Erythroblast (primary cell): ENCODE data around the gene ACP6.

Experiments
- DNase-seq, 2 experiments: peaks; one replicate each; lab custom pipeline; 2025; lab: John Stamatoyannopoulos, UW
- GATA1 ChIP-seq: IDR thresholded peaks from 2 replicates; pipeline ENCODE4 v1.6.1; 2011; ENCODE audit warnings: low read depth, mild to moderate bottlenecking, control low read depth, low read length, moderate library complexity
- POLR2A ChIP-seq: IDR thresholded peaks from 2 replicates; pipeline ENCODE4 v1.6.1; 2011; ENCODE audit warnings: mild to moderate bottlenecking, low read length

The ACP6 gene

DNA sequence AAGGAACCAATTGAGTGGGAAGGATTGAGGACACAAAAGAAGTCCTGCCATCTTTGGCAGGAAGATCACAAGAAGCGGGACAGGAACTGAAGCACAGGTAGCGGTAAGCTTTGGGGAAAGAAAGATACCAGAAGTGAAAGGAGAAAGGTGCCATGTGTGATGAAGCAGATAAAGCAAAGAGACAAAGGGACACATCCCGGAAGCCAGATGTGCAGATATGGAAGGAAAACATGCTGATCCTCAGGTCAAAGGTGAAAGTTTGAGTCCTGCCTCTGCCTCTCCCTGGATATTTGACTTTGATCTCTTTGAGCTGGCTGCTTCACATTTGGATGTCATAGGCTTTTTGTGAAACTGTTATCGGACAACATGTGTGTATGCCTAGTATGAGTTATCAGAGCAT, 34.0 kb downstream of the ACP6 start:
- DNase-seq: no peak
- TF ChIP-seq POLR2A (no peak), GATA1 (no peak)

DNA sequence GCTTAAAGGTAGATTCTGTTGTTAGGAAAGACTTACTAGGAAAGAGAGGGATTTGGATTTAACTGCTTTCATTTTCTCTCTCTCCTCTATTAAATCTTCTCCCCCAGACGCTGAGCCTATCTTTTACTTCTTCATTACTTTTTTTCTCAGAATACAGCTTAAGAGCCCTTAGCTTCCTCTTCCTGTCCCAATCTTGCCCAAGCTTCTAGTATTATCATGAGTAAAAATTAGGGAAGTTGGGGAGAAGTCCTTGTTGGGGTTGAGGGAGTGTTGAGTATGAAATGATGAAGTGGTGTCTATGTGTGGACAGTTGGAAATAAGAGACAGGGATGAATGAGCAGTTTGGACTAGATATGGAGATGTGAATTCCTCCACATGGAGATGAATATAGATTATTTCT, 35.0 kb downstream of the ACP6 start:
- TF ChIP-seq GATA1: no peak
- no peak for TF ChIP-seq POLR2A
- DNase-seq: no peak

DNA sequence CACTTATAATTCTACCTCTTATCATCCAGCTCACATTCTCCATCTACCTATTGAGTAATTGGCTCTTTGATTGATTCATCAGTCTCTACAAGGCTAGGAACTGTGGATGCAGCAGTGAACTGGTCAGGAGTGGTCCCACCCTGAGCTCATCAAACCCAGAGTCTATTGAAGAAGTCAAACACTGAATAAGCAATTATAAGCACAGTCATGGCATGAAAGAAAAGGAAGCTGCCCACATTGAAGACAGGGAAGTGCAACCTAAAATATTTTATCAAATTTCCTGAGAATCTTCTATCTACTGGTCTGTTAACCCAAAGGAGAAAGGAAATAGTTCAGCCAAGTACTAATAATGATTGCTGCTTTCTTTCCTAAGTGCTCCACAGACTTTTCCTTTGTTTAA, 35.7 kb downstream of the ACP6 start:
- TF ChIP-seq POLR2A: no peak
- no peak for TF ChIP-seq GATA1
- DNase-seq: no peak

DNA sequence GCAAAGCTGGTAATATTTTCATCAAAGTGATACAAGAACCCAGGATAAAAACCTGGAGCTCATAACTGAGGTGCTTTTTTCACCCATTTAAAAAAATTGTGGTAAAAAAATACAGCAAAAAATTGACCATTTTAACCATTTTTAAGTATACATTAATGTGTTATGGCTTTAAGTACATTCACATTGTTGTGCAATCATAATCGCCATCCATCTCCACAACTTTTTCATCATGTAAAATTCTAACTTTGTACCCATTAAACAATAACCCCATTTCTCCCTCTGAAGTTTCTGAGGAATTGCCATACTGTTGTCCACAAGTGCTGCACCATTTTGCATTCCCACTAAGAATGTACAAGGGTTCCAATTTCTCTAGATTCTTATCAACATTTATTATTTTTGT, 36.6 kb downstream of the ACP6 start:
- DNase-seq: no peak
- TF ChIP-seq POLR2A (no peak), GATA1 (no peak)

DNA sequence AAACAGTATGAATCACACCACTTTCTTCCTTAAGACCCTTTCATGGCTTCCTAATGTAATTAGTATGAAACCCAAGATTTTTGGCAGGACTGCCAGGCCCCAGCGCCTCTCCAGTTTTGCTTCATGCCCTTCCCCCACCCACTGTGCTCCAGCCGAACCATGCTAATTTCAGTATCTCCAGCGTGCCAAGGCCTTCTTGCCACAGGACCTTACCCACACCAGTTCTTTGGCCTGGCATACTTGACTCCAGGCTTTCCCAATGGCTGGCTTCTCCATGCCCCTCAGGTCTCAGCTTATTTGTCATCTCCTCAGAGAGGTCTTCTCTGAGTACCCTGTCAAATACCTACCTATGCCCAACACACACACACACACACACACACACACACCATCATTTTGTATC, 38.5 kb downstream of the ACP6 start:
- TF ChIP-seq POLR2A: no peak
- no peak for TF ChIP-seq GATA1
- DNase-seq: no peak

DNA sequence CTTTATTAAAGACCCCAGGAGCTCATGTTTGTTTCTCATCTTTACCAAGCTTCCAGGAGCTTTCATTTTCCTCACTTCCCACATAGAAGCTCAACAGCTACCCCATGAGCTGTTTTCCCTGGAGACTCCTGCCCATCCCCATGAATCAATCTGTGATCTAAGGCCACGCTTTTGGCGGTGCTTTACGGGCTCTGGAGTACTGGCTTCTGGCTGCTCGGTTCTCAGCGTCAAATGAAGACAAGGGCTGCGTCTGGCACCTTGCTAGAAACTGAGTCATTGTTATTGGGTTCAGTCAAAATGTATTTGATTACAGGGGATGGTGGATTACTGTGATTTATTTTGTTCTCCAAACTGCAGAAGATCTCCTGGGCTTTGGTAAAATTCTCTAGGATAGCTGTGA, 39.9 kb downstream of the ACP6 start:
- no peak for TF ChIP-seq GATA1
- TF ChIP-seq POLR2A: no peak
- DNase-seq: no peak

DNA sequence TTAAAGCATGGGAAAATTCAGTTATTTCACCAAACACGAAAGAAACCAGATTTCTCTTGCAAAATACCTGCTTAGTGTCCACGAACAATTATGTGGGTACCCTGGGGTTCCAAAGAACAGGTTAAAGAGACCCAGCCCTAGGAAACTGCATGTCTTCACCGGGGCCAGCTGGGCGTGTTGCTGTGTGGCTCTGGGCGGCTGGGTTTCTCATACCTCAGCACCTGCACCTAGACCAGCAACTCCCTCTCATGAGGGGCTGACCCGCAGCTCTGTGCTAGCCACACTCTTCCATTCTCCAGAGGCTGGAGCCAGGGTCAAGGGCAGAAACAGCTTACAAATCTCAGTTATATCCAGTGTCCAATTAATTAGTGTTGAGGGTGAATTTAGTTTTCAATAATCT, 40.3 kb downstream of the ACP6 start:
- TF ChIP-seq GATA1 (no peak), POLR2A (no peak)
- DNase-seq: no peak

DNA sequence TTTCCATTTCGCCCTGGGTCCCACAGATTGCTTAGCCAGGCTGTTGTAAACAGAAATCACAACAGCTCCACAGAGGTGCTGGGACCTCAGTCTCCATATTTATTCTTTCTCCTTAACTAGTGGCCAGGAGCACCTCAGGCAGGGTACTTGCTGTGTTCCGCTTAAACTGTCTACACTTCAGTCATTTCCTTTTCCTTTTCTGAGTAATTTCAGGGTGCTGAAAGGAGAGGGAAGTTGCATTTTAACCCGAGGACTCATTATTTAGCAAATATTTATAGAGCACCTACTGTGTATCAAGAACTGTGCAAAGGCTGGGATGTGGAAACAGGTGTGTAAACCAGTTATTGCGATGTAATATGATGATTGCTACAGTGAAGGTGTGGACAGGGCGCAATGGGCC, 41.9 kb downstream of the ACP6 start:
- TF ChIP-seq POLR2A (no peak), GATA1 (no peak)
- no peak for DNase-seq

DNA sequence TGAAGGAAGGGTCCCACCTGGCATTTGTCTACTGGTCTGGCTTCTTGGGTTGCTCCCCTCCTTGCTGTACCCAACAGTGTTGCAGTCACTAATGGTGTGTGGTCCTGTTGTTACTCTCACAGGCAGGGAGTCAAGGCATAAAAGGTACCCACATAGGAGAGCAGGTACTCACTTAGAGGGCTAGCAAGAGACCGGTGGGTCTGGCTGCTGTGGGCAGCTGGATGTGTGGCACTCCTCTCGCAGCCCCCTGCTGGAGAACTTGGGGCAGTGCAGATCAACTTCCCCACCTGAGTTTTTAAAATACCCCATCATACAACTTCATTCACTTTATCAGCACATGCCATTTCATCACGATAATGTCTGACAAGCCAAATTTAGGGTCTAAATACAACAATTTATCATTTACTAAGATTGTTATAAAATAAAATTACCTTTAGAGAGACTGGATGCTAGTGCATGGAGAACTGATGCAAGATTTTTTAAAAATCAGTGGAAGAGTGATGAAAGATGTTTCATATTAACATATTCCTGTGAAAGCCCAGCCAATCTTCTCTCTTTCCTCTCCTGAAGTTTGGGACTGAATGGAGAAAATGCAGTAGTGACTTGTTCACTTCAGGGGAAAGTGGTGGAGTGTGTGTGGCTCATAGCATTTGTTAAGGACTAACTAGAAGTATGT, 42.8 kb downstream of the ACP6 start:
- peak; percentile 34 to 63 for DNase-seq
- no peak for TF ChIP-seq GATA1
- no peak for TF ChIP-seq POLR2A

DNA sequence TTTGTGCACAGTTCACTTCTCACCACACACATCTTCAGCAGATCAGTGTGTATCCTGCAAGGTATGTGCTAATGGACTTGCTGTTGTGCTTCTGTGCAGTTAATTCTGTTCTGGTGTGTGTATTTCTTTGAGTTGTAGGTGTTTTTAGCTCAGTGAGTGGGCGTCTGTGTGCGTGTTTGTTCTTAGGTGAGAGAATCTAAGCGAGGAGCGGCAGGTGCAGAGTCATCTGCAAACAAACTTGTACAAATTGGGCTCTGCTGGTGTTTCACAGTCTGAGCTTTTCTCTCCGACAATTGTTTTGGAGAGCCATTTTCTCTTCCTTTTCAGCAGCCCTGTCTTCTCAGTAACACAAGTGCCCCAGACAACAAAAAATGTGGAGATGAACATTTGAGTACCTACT, 43.6 kb downstream of the ACP6 start:
- DNase-seq: no peak
- TF ChIP-seq GATA1: no peak
- no peak for TF ChIP-seq POLR2A

DNA sequence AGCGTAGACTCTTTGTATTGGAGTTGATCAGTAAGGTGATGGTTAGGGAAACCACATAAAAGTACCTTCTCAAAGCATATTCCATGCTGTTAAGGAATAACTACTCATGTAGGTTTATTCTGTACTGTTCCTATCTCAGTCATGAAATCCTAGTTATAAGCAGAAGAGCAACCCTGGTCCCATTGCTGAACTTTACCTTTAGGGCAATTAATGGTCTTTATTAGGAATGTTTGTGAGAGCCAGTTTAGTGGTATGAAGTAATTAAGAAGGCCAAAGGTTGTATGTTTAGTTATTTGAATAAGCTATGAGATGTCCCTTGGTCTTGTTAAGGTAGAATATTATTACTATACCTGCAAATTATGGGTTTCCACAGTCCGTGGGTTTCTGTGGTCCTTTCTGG, 44.0 kb downstream of the ACP6 start:
- TF ChIP-seq POLR2A (no peak), GATA1 (no peak)
- DNase-seq: no peak

DNA sequence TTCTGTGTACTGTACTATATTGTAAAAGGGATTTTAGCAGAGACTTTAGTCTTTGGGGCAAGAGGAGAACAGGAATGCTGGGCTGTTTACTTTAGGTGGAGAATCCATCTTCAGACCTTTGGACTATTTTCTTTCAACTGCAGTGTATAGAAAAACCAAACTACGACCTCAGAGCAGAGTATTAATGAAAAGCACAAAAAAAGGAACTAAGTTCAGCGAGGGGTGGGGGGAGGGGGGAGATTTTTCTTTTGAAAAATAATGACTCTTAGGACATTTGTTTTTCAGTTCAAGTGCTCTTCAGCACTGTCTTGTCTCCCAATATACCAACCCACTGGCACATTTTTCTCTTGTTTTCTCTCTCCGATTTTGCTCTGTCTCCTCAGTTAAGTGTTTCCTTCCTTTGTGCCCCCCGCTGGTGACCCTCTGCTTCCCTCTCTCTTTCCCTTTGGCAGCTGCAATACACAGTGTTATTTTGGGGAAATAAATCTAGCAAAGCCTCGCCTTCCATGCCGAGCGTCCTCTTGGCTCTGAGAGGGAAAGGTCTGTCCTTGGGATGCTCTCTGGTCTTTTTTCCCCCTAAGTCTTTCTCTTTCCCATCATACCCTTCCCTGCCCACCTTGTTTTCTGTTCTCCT, 44.8 kb downstream of the ACP6 start:
- TF ChIP-seq GATA1 (no peak), POLR2A (no peak)
- DNase-seq: no peak

DNA sequence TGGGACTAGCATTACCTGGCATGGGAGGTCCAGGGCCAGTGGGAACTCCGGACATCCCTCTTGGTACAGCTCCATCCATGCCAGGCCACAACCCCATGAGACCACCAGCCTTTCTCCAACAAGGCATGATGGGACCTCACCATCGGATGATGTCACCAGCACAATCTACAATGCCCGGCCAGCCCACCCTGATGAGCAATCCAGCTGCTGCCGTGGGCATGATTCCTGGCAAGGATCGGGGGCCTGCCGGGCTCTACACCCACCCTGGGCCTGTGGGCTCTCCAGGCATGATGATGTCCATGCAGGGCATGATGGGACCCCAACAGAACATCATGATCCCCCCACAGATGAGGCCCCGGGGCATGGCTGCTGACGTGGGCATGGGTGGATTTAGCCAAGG, 45.8 kb downstream of the ACP6 start:
- DNase-seq: no peak
- no peak for TF ChIP-seq POLR2A
- TF ChIP-seq GATA1: no peak

DNA sequence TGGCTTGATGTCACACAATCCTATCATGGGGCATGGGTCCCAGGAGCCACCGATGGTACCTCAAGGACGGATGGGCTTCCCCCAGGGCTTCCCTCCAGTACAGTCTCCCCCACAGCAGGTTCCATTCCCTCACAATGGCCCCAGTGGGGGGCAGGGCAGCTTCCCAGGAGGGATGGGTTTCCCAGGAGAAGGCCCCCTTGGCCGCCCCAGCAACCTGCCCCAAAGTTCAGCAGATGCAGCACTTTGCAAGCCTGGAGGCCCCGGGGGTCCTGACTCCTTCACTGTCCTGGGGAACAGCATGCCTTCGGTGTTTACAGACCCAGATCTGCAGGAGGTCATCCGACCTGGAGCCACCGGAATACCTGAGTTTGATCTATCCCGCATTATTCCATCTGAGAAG, 46.3 kb downstream of the ACP6 start:
- no peak for DNase-seq
- TF ChIP-seq GATA1 (no peak), POLR2A (no peak)

DNA sequence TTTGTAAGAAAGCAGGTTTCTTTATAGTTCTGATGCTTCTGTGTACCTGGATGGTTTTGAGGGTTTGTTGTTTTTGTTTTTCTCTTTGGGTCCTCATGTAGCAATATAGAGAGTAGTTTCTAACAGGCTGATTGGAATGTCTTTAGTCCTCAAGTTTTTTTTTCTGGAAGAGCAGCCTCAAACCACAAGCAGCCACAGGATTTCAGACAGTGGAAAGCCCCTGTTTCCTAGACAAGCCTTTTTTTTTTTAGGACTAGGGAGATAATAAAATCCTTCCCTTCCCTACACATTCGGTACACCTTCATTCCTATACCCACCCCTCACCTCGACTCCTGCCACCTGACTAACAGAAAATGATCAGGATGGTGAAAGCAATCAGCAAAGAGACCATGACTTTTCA, 47.6 kb downstream of the ACP6 start:
- TF ChIP-seq POLR2A: no peak
- no peak for TF ChIP-seq GATA1
- no peak for DNase-seq

DNA sequence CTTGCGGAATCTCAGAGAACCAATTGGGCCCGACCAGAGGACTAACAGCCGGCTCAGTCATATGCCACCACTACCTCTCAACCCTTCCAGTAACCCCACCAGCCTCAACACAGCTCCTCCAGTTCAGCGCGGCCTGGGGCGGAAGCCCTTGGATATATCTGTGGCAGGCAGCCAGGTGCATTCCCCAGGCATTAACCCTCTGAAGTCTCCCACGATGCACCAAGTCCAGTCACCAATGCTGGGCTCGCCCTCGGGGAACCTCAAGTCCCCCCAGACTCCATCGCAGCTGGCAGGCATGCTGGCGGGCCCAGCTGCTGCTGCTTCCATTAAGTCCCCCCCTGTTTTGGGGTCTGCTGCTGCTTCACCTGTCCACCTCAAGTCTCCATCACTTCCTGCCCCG, 49.8 kb downstream of the ACP6 start:
- no peak for DNase-seq
- TF ChIP-seq GATA1 (no peak), POLR2A (no peak)
